Panc1 (cell line): ENCODE results near the gene CRYBG1. TPM values are rescaled to one million over a fixed set of nuclear protein-coding genes. Genes with fewer than 3 reads are reported as not detected.

ENCODE experiments used
- ATAC-seq: fragments of 200-7000 bp; cut with Tn5 transposase; 2 replicates; pipeline ENCODE4 v1.9.1; 2020; ENCODE audit warnings: mild to moderate bottlenecking, moderate library complexity
- BruUV-seq: library from RNA; stranded (reverse); fragments of 400-500 nt; replicated peaks from 2 replicates; lab custom pipeline; 2021; lab: Mats Ljungman, UMichigan
- CTCF ChIA-PET: fragments of 300-600 bp; sonication (Branson Sonifier 250); formaldehyde crosslinking; loops from one replicate; lab custom pipeline; 2022; ENCODE audit warnings: antibody characterized with exemption; lab: Charles Lee
- POLR2A ChIA-PET: fragments of 300-600 bp; sonication (Branson Sonifier 250); formaldehyde crosslinking; loops from one replicate; lab custom pipeline; 2022; ENCODE audit warnings: antibody characterized with exemption; lab: Charles Lee
- DNase-seq: peaks from one replicate; pipeline ENCODE4 v3.0.0-alpha.2; 2010; ENCODE audit warnings: low read depth, low spot score
- H3K27ac ChIP-seq: 2 replicates; pipeline ENCODE4 v1.5.1; 2011; ENCODE audit warnings: mild to moderate bottlenecking, low read length, inconsistent platforms
- H3K27me3 ChIP-seq: fragments of 200-500 bp; sonication (Bioruptor generic); 2 replicates; pipeline ENCODE4 v1.6.0; 2014; ENCODE audit warnings: low read length, inconsistent platforms; ENCODE audit not compliant: control insufficient read depth, insufficient read depth
- H3K36me3 ChIP-seq: fragments of 200-500 bp; sonication (Bioruptor generic); 2 replicates; pipeline ENCODE4 v1.5.1; 2014; ENCODE audit warnings: inconsistent platforms, mild to moderate bottlenecking, low read length, moderate library complexity; ENCODE audit not compliant: control insufficient read depth, insufficient read depth
- H3K4me1 ChIP-seq: 2 replicates; pipeline ENCODE4 v1.5.1; 2011; ENCODE audit warnings: inconsistent platforms, mild to moderate bottlenecking, low read length, moderate library complexity; ENCODE audit not compliant: control insufficient read depth, insufficient read depth
- H3K4me3 ChIP-seq, 2 experiments: 2 replicates each; pipeline ENCODE4 v1.5.1; 2011 to 2012; ENCODE audit warnings: low read depth in 2 of 2, low read length in 2 of 2, mild to moderate bottlenecking in 2 of 2, inconsistent platforms in 1 of 2, moderate library complexity in 1 of 2
- H3K9me3 ChIP-seq: fragments of 200-500 bp; sonication (Bioruptor generic); 2 replicates; pipeline ENCODE4 v1.5.1; 2014; ENCODE audit warnings: low read depth, mild to moderate bottlenecking, inconsistent platforms, low read length, moderate library complexity; ENCODE audit not compliant: control insufficient read depth, insufficient read depth
- CTCF ChIP-seq: fragments of 450-650 bp; IDR thresholded peaks from 2 replicates; pipeline ENCODE4 v1.5.1; 2017; ENCODE audit warnings: mild to moderate bottlenecking
- POLR2AphosphoS5 ChIP-seq: IDR thresholded peaks from 2 replicates; pipeline ENCODE4 v1.6.1; 2012; ENCODE audit warnings: mild to moderate bottlenecking, low read depth, low read length, moderate library complexity
- REST ChIP-seq, 2 experiments: IDR thresholded peaks; 2 replicates each; pipeline ENCODE4 v1.6.1; 2011 to 2012; ENCODE audit warnings: low read depth in 2 of 2, control low read depth in 1 of 2, low read length in 1 of 2, mild to moderate bottlenecking in 1 of 2, moderate library complexity in 1 of 2; ENCODE audit not compliant: insufficient read depth in 1 of 2
- SIN3A ChIP-seq: IDR thresholded peaks from 2 replicates; pipeline ENCODE4 v1.6.1; 2012; ENCODE audit warnings: low read depth, mild to moderate bottlenecking, low read length, moderate library complexity, borderline replicate concordance; ENCODE audit not compliant: insufficient read depth
- TCF7L2 ChIP-seq: IDR thresholded peaks from 2 replicates; pipeline ENCODE4 v1.6.1; 2011; ENCODE audit warnings: mild to moderate bottlenecking, low read depth, low read length, inconsistent platforms
- in situ Hi-C: cut with HindIII; loops from 2 replicates; pipeline ENCODE4 v1.10.0; 2016; ENCODE audit warnings: low sequenced_read_pairs, low pct_unique_long_range_greater_than_20kb
- intact Hi-C: fragments of 100-400 bp; cut with micrococcal nuclease; formaldehyde crosslinking; loops from one replicate; pipeline ENCODE4 v1.10.0; 2022; ENCODE audit not compliant: unreplicated experiment
- total RNA-seq: library from RNA; stranded (reverse); gene quantifications from one replicate; pipeline ENCODE4 v1.2.1, GENCODE V29; 2021; ENCODE audit not compliant: unreplicated experiment

Gene CRYBG1
- total RNA-seq, 1 experiment from 2014 or later, result 32.3 TPM

GRCh38 chr6:106460481-106460880 is 100.0 kb downstream of the CRYBG1 start:
- in situ Hi-C loops (no loop called here), intact Hi-C loops (no loop called here)
- ATAC-seq (no peak), DNase-seq (no peak)
- H3K4me1 ChIP-seq, result no peaks in the 10 kb centered on the region
- ChIA-PET POLR2A (no interaction called here), CTCF (interaction anchor here (0.6 kb wide), 1 partner anchor 350 kb away, joined by 3 read pairs; no protein-coding TSS in a partner anchor)
- no peaks in the 10 kb centered on the region for H3K36me3 ChIP-seq
- no TSS peak for BruUV-seq
- H3K27ac ChIP-seq, result no peak overlapping the region
- no peaks in the 10 kb centered on the region for H3K9me3 ChIP-seq
- TF ChIP-seq CTCF (no peak), POLR2AphosphoS5 (no peak), TCF7L2 (no peak), REST (IDR thresholded peaks at IDR 0.05; ENCODE audit: insufficient read depth in 1 of 2, low read depth in 2 of 2, low read length in 1 of 2) (no peak), SIN3A (no peak)
- peaks cover 4% of the 10 kb centered on the region; the same call in 1 of the 2 replicates for H3K27me3 ChIP-seq
- H3K4me3 ChIP-seq, result no peak overlapping the region

GRCh38 chr6:106461084-106461483 is 100.6 kb downstream of the CRYBG1 start:
- CTCF ChIA-PET, result no interaction called here
- no peak for ATAC-seq

More at GRCh38 chr6:106461084-106461483, 100.6 kb downstream of the CRYBG1 start:
- POLR2A ChIA-PET, result no interaction called here
- Histone ChIP-seq H3K4me1 (no peaks in the 10 kb centered on the region), H3K9me3 (no peaks in the 10 kb centered on the region), H3K36me3 (no peaks in the 10 kb centered on the region), H3K27ac (no peak overlapping the region), H3K27me3 (peaks cover 8% of the 10 kb centered on the region; the same call in 1 of the 2 replicates), H3K4me3 (no peak overlapping the region)
- BruUV-seq, result no TSS peak
- no peak for TF ChIP-seq POLR2AphosphoS5
- no peak for TF ChIP-seq REST (IDR thresholded peaks at IDR 0.05; ENCODE audit: insufficient read depth in 1 of 2, low read depth in 2 of 2, low read length in 1 of 2)
- TF ChIP-seq SIN3A, result no peak
- TF ChIP-seq CTCF, result no peak
- TF ChIP-seq TCF7L2, result no peak
- DNase-seq, result no peak
- intact Hi-C loops (no loop called here), in situ Hi-C loops (no loop called here)
